Thyroid gland (tissue), 4 donors: ENCODE measurements around the gene RHOT1. TPM values are rescaled to one million over a fixed set of nuclear protein-coding genes. Genes with fewer than 3 reads are reported as not detected.

Experiments used
- DNase-seq, 2 donors: peaks; one replicate each; pipeline ENCODE4 v3.0.0-alpha.2; 2019
- H3K27ac ChIP-seq, 3 donors: fragments of 200-600 bp; sonication (generic); 1 replicate in 2 of 3; 2 replicates in 1 of 3; pipeline ENCODE4 v1.5.1; 2016 to 2019; ENCODE audit warnings: mild to moderate bottlenecking in 1 of 3, moderate library complexity in 1 of 3
- H3K27me3 ChIP-seq: fragments of 200-600 bp; sonication (generic); one replicate; pipeline ENCODE4 v1.5.1; 2019
- H3K36me3 ChIP-seq, 2 donors: fragments of 200-600 bp; sonication (generic); one replicate each; pipeline ENCODE4 v1.5.1; 2016 to 2019
- H3K4me1 ChIP-seq, 2 donors: fragments of 200-600 bp; sonication (generic); one replicate each; pipeline ENCODE4 v1.5.1; 2017 to 2019
- H3K4me3 ChIP-seq, 3 donors: fragments of 200-600 bp; sonication (generic); replicated peaks in 1 of 3; 1 replicate in 2 of 3; 2 replicates in 1 of 3; pipeline ENCODE4 v1.5.1; 2016; ENCODE audit warnings: mild to moderate bottlenecking in 1 of 3
- H3K9me3 ChIP-seq: fragments of 200-600 bp; sonication (generic); one replicate; pipeline ENCODE4 v1.5.1; 2017
- CTCF ChIP-seq, 6 experiments: fragments of 200-600 bp in 3 of 6; fragments of 450-650 bp in 3 of 6; sonication (generic) in 3 of 6; IDR thresholded peaks; one replicate each; pipeline ENCODE4 v1.5.1; 2016 to 2019; ENCODE audit warnings: antibody characterized with exemption in 6 of 6, mild to moderate bottlenecking in 2 of 6, inconsistent platforms in 1 of 6, moderate library complexity in 1 of 6
- POLR2A ChIP-seq, 2 donors: fragments of 450-650 bp; IDR thresholded peaks; one replicate each; pipeline ENCODE4 v1.6.1; 2017; ENCODE audit warnings: antibody characterized with exemption in 2 of 2, mild to moderate bottlenecking in 2 of 2, moderate library complexity in 1 of 2
- WGBS, 2 donors: methylation state at CpG; one replicate each; pipeline ENCODE4 v1.1.5; 2017; 5-methylcytosine and 5-hydroxymethylcytosine counted together
- intact Hi-C: fragments of 100-400 bp; cut with DNase I; formaldehyde crosslinking; loops from one replicate; pipeline ENCODE4 v1.15.1; 2023
- small RNA-seq: library from RNA; depleted of rRNA; stranded (forward); fragments of <200 nt; gene quantifications from one replicate; pipeline ENCODE3, GENCODE V24; 2016
- total RNA-seq, 4 donors: library from RNA; depleted of rRNA; stranded (reverse); fragments of >200 nt; gene quantifications; one replicate each; pipeline ENCODE4 v1.2.3, GENCODE V29; 2016

RHOT1 gene
- total RNA-seq, 4 donors from 2014 or later: 45.1 to 59.1 (median 51.4) TPM

DNA sequence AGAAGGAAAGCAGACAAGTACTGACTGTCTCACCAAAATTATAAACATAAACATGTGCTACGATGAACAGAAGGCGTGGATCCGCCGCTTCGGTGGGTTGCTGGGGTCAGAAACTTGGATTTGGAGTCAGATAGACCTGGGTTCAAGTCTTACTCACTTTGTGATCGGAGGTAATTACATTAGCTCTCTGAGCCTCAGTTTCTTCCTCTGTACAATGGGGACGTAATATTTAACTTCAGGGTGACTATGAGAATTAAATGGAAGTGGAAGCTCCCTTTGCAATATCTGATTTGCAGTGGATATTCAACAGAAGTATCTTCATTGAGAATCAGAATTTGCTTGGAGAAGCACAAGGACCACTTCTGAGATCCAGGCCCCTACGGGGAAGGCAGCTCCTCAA, 129.5 kb downstream of the RHOT1 start:
- 87 to 88% methylated on average over 8 of the region's 8 CpGs for WGBS, 2 donors
- TF ChIP-seq CTCF (IDR thresholded peaks at IDR 0.05) (no peak), POLR2A (IDR thresholded peaks at IDR 0.05) (no peak)
- no peaks in the 10 kb centered on the region for H3K27me3 ChIP-seq
- intact Hi-C loops: no loop called here
- no peak for DNase-seq
- no peaks in the 10 kb centered on the region for H3K36me3 ChIP-seq
- H3K4me1 ChIP-seq: peaks cover 3 to 7% of the 10 kb centered on the region in 2 donors
- no peak overlapping the region for H3K4me3 ChIP-seq
- no peaks in the 10 kb centered on the region for H3K9me3 ChIP-seq
- no peak overlapping the region for H3K27ac ChIP-seq

GRCh38 chr17:32274101-32274500, 131.8 kb downstream of the RHOT1 start:
- 75 to 81% methylated on average over 5 of the region's 5 CpGs for whole genome bisulfite sequencing, 2 donors
- no peaks in the 10 kb centered on the region for H3K4me1 ChIP-seq
- no peak for DNase-seq
- no peaks in the 10 kb centered on the region for H3K27me3 ChIP-seq
- no peaks in the 10 kb centered on the region for H3K9me3 ChIP-seq
- TF ChIP-seq CTCF (IDR thresholded peaks at IDR 0.05): no peak
- TF ChIP-seq POLR2A (IDR thresholded peaks at IDR 0.05): no peak
- intact Hi-C loops: no loop called here
- H3K36me3 ChIP-seq: no peaks in the 10 kb centered on the region
- no peak overlapping the region for H3K4me3 ChIP-seq
- no peak overlapping the region for H3K27ac ChIP-seq

- no peaks in the 10 kb centered on the region for H3K36me3 ChIP-seq
- no peak for DNase-seq
- no peaks in the 10 kb centered on the region for H3K4me1 ChIP-seq
- no peaks in the 10 kb centered on the region for H3K9me3 ChIP-seq
- H3K27me3 ChIP-seq: no peaks in the 10 kb centered on the region
- 85 to 91% methylated on average over 6 of the region's 6 CpGs for WGBS, 2 donors
- H3K27ac ChIP-seq: no peak overlapping the region
- TF ChIP-seq POLR2A (IDR thresholded peaks at IDR 0.05) (no peak), CTCF (IDR thresholded peaks at IDR 0.05) (no peak)
- intact Hi-C loops: no loop called here
- H3K4me3 ChIP-seq: no peak overlapping the region
These were observed 132.3 kb downstream of the RHOT1 start for GRCh38 chr17:32274643-32275042.

Small RNA genes lying within 50 kb of the gene (small RNA-seq; reads per million reads assigned to genes)
- not detected for gene UBL5P2

Other genes starting within 250 kb of the RHOT1 start
- gene UTP6, start 240.8 kb upstream of the RHOT1 start, total RNA-seq: 10 to 100 TPM; 20.0 to 45.1 (median 37.3) TPM
- 10 to 100 TPM; 19.9 to 32.1 (median 23.8) TPM for gene SUZ12, start 205.5 kb upstream of the RHOT1 start, total RNA-seq
- 10 to 100 TPM; 10.3 to 26.8 (median 17.0) TPM for gene LRRC37B, start 135.1 kb upstream of the RHOT1 start, total RNA-seq
- under 1 TPM in 2 of 4 donors, not detected in 2; 0.15 to 0.22 TPM for gene RHBDL3, start 123.3 kb downstream of the RHOT1 start, total RNA-seq
- 10 to 100 TPM; 16.1 to 27.7 (median 21.9) TPM for gene C17orf75, start 199.7 kb downstream of the RHOT1 start, total RNA-seq
- gene ZNF207, start 207.7 kb downstream of the RHOT1 start, total RNA-seq: 100 to 1,000 TPM; 155 to 218 (median 194) TPM